Colon (tissue), 2 donors: ENCODE results near the gene FARP2.

ENCODE experiments used
- FAIRE-seq: peaks from 2 replicates; lab custom pipeline; 2012; peaks lifted over from hg19 to GRCh38; lab: Jason Lieb, UNC
- donor health status: control.
- donor health status: control.

Gene FARP2

GRCh38 chr2:241456546-241456945 is 100.5 kb downstream of the FARP2 start:
- no peak for FAIRE-seq

DNA sequence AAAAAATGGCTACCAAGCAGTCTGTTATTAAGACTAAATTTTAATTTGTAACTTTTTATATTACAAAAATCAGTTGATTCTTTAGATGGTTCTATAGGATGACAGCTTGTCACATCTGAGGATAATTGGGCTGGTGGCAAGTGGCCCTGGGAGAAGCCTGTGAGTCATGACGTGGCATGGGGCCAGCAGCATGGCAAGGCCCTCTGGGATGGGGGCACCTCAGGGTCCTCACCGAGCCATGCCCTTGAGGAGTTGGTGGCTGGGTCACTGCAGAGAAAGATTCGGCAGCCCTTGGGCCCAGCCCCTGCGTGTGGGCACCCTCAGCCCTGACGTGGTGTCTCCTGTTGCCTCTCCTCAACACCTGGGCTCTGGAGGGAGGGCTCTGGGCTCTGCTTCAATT is 102.6 kb downstream of the FARP2 start:
- FAIRE-seq: no peak

DNA sequence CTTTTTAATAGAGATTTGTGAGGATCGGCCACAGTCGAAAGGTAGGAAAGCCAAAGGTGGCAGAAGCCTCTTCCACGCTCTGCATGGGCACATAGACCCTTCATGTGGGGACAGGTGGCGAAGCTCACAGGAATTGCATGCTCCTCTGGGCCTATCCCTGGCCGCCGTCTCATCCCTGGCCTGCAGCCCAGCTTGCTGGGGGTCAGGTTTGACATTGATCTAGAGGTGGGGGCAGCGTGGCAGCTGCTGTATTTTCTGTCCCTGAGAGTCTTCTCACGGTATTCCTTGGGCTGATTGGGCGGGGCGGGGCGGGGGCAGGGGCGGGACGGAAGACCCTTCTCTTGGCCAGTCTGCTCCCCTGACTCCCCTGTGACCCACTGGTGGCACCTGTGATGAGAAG is 103.4 kb downstream of the FARP2 start:
- no peak for FAIRE-seq

- FAIRE-seq: no peak
These were observed 104.5 kb downstream of the FARP2 start for GRCh38 chr2:241460631-241461030.

GRCh38 chr2:241461693-241462677 is 105.9 kb downstream of the FARP2 start:
- no peak for FAIRE-seq

- no peak for FAIRE-seq
These were observed 107.4 kb downstream of the FARP2 start for GRCh38 chr2:241463276-241464135.

DNA sequence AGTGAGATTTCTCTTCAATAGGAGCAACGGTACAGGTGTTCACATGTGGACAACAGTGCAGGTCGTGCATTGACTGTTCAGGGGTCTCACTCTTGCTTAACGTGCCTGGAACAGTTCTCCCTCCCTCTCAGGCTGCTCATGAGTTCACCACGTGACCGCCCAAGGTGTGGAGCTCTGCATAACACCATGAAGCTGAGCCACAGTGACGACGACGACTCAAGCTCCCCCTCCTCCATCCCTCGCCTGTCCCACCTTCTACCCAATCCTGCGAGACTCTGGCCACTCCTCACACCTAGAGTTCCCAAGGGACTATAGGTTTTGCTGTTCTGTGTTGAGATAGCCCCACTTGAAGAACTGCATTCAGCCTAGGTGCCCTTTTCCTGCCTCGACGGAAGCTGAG is 109.5 kb downstream of the FARP2 start:
- FAIRE-seq: no peak

DNA sequence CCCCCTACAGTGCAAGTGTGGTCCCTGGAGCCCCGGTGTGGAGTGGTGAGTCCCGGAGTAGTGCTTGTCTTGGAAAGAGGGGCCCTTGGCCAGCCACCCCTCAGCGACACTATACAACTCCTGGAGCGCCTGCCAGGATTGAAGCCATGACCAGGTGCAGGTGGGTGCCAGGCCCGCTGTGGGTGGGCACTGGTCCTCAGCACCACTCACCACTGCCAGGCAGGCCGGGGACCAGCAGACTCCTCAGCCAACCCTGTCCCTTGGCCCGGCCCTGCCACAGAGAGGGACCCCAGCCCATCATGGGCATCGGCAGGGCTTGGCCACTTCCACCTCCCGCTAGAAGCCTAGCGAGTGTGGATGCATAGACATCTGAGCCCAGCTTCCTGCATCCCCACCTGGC is 110.1 kb downstream of the FARP2 start:
- FAIRE-seq: no peak

- no peak for FAIRE-seq
These were observed 111.8 kb downstream of the FARP2 start for GRCh38 chr2:241467777-241468475.

DNA sequence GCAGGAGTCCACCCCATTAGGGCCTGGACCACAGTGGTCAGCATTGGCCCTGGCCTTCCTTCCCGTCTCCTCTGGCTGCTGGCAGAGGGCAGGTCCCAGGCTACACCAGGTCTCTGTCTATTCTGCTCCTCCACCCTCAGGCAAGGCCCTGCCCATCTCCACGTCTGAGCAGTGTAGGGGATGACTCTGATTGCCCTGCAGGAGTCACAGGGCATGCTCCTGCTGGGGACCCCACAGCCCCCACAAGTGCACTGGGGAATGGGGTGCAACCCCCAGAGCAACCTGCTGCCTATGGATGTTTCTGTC is 112.3 kb downstream of the FARP2 start:
- FAIRE-seq: no peak

DNA sequence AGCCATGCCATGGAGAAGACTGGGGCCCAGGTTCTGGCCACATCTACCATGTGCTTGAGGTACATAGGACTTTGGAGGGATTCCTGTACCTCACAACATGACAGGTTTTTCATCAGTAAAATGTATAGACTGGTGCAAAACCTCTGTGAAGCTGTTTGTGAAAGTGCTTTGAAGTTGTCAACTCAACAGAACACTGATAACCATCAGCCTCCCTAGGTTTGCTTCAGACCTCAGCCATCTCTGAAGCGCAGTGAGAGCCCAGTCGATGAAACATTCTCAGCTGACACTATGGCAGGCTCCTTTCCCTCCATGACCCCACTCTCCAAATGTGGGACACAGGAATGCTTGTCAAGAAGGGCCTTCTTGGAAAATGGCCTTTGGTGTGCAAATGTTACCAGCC is 113.7 kb downstream of the FARP2 start:
- FAIRE-seq: no peak

- no peak for FAIRE-seq
These were observed 117.3 kb downstream of the FARP2 start for GRCh38 chr2:241473399-241473798.

DNA sequence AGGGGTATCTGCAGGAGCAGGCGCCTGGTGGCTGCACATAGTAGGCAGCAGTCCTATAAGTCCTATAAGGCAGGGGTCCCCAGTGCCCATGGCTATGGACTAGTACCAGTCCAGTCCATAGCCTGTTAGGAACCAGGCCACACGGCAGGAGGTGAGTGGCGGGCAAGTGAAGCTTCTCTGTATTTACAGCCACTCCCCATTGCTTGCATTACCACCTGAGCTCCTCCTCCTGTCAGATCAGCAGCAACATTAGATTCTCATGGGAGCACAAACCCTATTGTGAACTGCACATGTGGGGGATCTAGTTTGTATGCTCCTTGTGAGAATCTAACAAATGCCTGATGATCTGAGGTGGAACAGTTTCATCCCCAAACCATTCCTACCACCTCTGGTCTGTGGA is 119.2 kb downstream of the FARP2 start:
- no peak for FAIRE-seq

- no peak for FAIRE-seq
These were observed 122.1 kb downstream of the FARP2 start for GRCh38 chr2:241478166-241478565.

DNA sequence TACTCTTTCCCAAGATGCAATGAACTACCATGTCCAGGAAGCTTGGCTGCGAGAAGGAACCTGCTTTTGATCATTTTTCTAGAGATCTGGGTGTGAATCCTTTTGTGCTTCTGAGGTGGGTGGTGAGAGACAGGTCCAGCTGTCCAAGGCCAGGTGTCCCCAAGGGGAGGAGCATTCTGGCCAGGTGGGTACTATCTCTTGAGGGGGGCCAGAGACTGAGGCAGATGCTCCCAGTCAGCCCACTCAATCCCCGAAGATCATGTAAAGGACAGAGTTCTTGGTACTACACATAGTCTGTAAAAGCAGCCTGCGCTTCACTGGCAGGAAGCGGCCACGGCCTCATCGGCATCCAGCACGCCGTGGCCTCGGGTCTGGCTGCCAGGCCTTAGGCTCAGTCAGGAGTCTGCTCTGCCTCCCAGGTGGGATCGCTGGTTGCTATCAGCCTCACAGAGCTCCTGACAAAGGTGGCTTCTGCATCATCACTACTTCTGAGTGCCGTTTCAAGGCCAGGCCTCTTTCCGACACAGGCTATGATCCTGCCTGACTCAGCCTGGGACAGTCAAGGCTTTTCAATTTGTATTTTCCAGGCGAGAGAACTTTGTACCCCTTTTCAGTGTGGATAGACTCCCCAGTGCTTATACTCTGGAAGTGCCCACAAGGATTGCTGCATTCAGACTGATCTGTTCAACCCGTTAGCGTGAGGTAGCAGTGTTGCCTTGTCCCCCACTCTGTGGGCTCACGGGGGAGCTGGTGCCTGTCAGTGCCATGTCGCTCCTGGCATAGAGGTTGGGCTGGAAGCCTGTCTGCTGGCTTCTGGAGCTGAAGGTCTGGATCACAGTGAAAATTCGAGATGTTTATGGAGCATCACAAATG is 123.2 kb downstream of the FARP2 start:
- FAIRE-seq: no peak

DNA sequence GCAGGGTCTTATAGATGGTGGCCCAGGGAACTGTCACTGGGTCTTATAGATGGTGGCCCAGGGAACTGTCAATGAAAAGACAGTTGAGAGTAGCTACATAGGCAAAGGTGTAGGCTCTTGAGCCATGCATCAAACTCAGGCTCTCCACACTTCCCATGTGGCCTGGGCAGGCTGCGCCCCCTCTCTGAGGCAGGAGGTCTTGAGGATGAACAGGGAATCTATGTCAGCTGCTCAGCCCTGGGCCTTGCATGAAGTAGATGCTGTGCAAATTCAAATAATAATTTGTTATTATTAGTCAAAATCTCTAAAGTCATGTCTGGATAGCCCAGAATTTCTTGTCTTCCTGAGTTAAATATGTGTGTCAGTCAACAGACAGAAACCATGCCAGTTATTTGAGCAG is 125.6 kb downstream of the FARP2 start:
- FAIRE-seq: no peak

DNA sequence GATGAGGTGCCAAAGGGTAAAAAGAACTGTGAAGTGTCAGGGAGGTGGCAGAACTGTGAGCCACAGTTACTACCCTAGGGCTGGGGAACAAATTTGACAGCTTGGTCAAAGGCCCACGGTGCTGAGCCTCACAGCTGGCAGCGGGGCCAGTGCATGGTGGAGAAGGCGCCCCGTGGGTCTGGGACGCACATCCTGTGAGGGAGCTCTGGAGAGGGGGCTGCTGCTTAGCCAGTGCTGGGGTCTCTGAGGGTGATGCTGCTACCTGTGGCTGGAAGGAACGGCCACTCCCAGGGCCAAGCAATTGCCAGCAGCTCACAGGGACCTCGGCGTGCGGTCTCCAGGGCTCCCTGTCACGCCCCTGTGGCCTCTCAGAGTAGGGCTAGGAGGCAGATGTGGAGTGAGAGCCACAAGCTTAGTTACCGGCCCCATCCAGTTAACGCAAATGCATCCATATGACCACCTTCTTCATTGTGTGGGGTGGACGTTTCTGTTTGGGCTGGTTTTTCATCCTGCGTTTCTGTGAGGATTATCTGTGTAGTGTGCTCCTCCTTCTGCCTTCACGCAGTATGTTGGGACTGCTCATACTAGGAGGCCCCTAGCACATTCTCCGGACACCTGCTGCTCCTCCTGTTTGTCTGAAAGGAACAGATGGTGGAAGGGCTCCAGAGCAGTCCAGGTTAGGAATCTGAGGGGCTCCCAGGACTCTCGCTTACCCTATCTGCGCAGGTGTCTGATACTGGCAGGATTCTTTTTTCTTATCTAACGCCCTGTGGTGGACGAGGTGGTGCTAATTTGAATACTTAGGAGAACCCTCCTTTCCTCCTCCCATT is 126.3 kb downstream of the FARP2 start:
- no peak for FAIRE-seq

DNA sequence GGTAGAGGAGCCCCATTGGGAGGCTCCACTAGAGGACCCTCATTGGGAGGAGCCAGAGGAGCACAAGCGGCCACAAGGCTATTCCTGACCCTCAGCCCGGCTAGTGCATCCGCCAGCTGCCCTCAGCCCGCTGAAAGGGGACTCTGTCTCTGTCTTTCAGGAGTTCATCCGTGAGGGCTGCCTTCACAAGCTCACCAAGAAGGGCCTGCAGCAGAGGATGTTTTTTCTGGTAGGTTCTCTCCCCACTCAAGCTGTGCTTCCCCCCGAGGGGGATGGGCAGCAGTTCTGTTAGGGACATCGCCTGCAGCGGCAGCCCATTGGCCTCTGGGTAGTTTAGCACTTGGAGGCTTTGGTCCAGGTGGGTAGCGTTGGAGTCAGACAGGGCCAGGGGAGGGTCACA is 127.2 kb downstream of the FARP2 start:
- no peak for FAIRE-seq

DNA sequence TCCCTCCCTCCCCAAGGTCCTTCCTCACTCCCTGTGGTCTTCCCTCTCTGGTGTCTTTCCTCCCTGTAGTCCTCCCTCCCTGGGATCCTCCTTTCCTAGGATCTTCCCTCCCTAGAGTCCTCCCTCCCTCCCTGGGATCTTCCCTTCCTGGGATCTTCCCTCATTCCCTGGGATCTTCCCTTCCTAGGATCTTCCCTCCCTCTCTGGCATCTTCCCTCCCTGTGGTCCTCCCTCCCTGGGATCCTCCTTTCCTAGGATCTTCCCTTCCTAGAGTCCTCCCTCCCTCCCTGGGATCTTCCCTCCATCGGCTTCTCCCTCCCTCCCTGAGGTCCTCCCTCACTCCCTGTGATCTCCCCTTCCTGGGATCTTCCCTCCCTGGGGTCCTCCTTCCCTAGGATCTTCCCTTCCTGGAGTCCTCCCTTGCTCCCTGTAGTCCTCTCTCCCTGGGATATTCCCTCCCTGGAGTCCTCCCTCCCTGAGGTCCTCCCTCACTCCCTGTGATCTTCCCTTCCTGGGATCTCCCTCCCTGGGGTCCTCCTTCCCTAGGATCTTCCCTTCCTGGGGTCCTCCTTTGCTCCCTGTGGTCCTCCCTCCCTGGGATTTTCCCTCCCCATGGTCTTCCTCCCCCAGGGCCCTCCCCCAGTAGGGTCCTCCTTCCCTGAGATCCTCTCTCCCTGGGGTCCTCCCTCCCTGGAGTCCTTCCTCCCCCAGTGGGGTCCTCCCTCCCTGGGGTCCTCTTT is 129.3 kb downstream of the FARP2 start:
- no peak for FAIRE-seq

GRCh38 chr2:241489088-241489487 is 133.0 kb downstream of the FARP2 start:
- FAIRE-seq: no peak
